Stimulated activated CD8-positive, alpha-beta memory T cell treated with anti-CD3 and anti-CD28 coated beads, Interleukin-12 subunit alpha, Interleukin-12 subunit beta, amount 100 ng/mL, for 24 hours (primary cell): ENCODE data around the gene NPAS3.

Experiments used
- DNase-seq: peaks from one replicate; pipeline ENCODE4 v3.0.0-alpha.2; 2020; ENCODE audit errors: extremely low read depth

Gene NPAS3

DNA sequence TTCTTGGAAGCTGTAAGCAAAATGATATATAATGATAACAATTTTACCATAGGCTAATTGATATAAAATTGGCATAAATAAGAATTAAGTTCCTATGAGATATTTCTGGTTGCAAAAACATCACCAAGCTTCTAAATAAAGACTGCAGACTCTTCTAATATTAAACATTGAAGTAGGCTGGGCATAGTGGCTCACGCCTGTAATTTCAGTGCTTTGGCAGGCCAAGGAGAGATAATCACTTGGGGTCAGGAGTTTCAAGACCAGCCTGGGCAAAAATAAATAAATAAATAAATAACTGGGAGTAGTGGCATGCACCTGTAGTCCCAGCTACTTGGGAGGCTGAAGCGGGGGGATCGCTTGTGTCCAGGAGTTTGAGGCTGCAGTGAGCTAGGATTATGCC lies 71.8 kb downstream of the NPAS3 start:
- no peak for DNase-seq

GRCh38 chr14:33014710-33015109 lies 76.0 kb downstream of the NPAS3 start:
- no peak for DNase-seq

DNA sequence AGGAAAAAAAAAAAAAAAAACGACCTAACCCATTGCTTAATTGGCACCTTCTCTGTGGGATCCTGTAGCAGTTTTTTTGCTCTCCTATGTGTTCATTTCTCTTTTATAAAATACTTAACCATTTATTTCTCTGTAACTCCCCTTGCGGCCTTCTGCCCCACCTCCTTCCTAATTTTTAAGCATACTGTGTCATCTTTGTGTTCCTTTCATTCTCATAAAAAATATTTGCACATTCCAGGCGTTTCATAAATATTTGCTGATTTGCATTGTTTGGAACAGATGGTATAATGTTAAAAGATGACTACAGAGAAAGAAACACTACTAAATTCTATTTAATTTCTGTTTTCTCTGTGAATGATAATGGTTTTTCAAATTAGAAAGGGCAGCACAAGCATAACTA lies 77.9 kb downstream of the NPAS3 start:
- DNase-seq = no peak

- DNase-seq = no peak
Observed at GRCh38 chr14:33017016-33017415, 78.3 kb downstream of the NPAS3 start.

- DNase-seq = no peak
Observed at GRCh38 chr14:33019346-33019745, 80.7 kb downstream of the NPAS3 start.

- no peak for DNase-seq
Observed at GRCh38 chr14:33026850-33027430, 88.3 kb downstream of the NPAS3 start.

- DNase-seq = no peak
Observed at GRCh38 chr14:33029511-33029910, 90.8 kb downstream of the NPAS3 start.

DNA sequence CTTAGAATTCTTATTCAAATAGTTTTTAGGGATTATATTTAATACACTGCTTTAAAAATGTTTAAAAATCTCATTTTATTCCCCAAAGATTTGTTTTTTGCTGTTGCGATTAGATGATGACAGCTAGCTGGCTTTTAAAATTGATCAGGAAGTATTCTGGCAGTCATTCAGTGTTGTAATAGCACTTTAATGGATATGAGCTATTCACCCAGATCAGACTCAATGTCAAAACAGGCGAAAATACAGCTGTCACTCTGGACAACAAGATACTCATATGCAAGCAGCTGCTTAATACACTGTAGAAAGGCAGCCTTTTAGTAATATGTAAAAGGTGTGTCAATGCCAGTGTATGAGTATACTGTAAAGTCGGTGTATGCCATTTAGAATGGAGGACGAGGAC lies 91.7 kb downstream of the NPAS3 start:
- no peak for DNase-seq

GRCh38 chr14:33035416-33036194 lies 96.9 kb downstream of the NPAS3 start:
- DNase-seq = no peak

DNA sequence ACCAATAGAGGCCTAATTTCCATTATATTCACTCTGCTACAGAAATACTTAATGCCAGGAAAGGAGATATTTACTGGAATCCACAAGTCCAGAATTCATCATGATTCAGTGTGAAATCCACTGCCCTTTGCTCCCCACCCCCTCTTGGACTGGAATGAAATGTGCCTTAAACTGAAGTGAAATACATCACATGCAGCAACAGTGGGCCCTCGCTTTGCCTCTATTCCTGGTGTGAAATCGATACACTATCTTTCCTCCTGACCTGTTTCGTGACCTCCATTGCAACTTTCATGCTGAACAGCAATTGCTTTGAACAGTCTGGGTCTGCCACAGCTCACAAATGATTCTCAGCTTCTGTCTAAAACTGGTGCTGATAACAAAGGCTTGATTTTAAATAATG lies 100.6 kb downstream of the NPAS3 start:
- no peak for DNase-seq

DNA sequence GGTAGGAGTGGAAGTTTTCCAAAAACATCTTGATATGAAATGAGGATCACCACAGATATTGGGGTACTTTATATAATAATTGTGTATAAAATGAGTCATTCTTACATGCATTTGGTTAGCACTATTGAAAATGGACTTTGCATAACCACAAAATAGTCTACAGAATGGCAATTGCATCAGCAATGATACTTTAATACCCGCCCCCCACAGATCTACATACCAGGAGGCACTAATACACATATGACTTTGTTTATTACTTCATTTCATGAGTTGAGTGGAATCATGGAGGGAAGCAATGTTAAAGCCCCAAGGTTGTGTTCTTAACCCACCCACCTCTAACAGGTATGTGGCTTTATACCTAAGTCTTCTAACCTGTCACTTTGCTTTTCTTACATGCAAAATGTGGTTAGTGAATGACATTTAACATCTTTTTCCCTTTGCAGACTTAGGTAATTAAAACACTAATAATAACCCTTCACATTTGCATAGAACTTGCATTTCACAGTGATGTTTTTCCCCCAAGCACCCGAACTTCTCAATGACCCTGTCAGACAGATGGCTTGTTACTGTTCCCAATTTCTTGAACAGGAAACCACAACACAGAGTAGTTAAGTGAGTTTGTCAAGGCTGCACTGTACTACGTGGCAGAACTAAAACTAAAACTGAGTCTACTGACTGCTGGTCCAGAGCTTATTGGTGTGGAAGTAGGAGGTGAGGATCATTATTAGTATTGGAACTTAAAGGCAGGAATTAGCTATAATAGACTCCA lies 101.9 kb downstream of the NPAS3 start:
- no peak for DNase-seq

- DNase-seq = no peak
Observed at GRCh38 chr14:33042591-33042990, 103.9 kb downstream of the NPAS3 start.

DNA sequence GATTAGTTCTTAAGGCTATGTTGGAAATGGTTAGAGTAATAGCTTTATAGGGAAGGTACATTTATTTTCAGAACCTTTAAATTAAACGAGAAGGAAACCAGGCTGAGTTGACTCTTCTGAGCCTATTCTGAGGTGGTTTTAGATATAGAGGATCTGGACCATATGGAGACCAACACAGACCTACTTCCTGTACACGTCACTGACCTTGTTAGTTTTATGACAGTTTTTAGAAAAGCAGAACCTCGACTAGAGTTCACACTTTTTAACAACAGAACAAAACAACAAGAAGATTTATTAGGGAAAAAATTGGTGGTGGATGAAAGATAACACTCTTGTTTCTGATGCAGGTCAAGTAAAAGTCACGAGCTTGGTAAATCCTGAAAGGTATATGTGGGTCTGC lies 107.1 kb downstream of the NPAS3 start:
- no peak for DNase-seq

- DNase-seq = no peak
Observed at GRCh38 chr14:33052943-33053342, 114.3 kb downstream of the NPAS3 start.

GRCh38 chr14:33056213-33056612 lies 117.5 kb downstream of the NPAS3 start:
- DNase-seq = no peak

- no peak for DNase-seq
Observed at GRCh38 chr14:33057585-33057984, 118.9 kb downstream of the NPAS3 start.

GRCh38 chr14:33061667-33062325 lies 123.1 kb downstream of the NPAS3 start:
- DNase-seq = no peak

GRCh38 chr14:33062476-33062875 lies 123.8 kb downstream of the NPAS3 start:
- no peak for DNase-seq

DNA sequence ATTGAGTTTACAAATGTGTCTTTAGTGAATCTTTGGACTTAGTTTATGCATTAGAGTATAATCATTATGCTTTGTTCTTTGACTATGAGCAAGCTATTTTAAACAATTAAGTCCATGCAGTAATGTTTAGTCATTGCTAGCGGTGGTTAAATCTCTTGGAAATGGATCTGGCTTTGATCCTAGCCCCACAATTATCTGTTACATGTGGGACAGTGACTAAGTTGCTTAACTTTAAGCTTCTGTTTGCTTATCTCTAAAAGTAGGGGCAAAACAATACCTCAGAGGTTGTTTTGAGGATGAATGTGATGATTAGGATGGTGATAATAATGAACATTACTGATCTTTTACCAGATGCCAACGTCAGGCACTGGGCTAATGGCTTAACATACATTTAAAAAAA lies 124.2 kb downstream of the NPAS3 start:
- no peak for DNase-seq

DNA sequence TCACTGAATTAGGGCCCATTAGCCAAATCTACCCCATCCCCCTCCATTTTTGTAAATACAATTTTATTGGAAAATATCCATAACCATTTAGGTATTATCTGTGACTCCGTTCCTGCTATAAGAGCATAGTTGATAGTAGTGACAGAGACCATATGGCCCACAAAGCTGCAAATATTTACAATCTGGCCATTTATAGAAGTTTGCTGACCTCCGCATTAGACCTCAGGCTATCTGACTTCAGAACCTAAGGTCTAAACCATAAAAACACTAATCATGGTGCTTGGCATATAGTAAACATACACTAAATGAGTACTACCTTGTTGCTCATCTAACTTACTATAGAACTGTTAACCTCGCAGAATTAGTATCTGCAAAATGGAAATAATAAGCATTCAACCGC lies 124.8 kb downstream of the NPAS3 start:
- DNase-seq = no peak

GRCh38 chr14:33065634-33066033 lies 127.0 kb downstream of the NPAS3 start:
- no peak for DNase-seq

GRCh38 chr14:33068040-33068439 lies 129.4 kb downstream of the NPAS3 start:
- DNase-seq = no peak
